Measurements from ENCODE around the gene SLC22A12. TPM values are rescaled to one million over a fixed set of nuclear protein-coding genes. Genes with fewer than 3 reads are reported as not detected.

Gene SLC22A12
- total and polyA plus RNA-seq, 2 experiments from 2014 or later: not detected

DNA sequence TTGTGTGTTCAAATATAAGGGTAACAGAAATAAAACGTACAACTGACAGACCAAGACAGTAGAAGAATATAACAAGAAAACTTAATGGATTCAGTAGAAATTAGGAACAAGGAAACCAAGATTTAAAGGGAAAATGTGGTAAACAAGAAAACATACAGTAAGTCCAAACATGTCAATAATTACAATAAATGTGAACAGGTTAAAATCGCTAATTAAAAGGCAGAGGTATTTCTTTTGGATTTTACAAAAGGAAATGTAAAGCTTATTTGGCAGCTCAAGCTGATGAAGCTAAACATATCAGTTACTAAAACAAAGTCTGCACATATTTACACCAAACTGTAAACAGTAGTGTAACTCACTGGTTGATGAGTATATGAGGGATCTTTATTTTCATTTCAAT, 2.3 kb upstream of the SLC22A12 start:
- peaks cover 19% of the 10 kb centered on the region for H3K27me3 Mint-ChIP-seq (ENCODE audit: insufficient read depth, low read depth, poor library complexity)
- H2AFZ ChIP-seq: no peak overlapping the region
- no peaks in the 10 kb centered on the region for H3K27me3 ChIP-seq (ENCODE audit: insufficient read depth)
- ATAC-seq (no peak), DNase-seq (ENCODE audit: low spot score) (no peak)
- H3K4me3 ChIP-seq: no peak overlapping the region
- 0 out of 2 replicates have a peak, but pooled peaks cover 4% of the 10 kb centered on the region for H3K9me2 ChIP-seq (ENCODE audit: insufficient read depth)
- H4K20me1 ChIP-seq (replicated peaks; ENCODE audit: insufficient read depth): no peaks in the 10 kb centered on the region
- no peaks in the 10 kb centered on the region; the same call in 2 of the 3 replicates for H3K4me1 Mint-ChIP-seq
- no peaks in the 10 kb centered on the region for H3K36me3 Mint-ChIP-seq (ENCODE audit: low read depth)
- no peaks in the 10 kb centered on the region for H3K79me2 ChIP-seq (replicated peaks; ENCODE audit: insufficient read depth)
- no peaks in the 10 kb centered on the region for H3K36me3 ChIP-seq (ENCODE audit: insufficient read depth)
- TF ChIP-seq NANOG (IDR thresholded peaks at IDR 0.05; ENCODE audit: borderline replicate concordance) (no peak), ZNF331 (CRISPR knock-in tag; IDR thresholded peaks at IDR 0.05; ENCODE audit: low read depth) (no peak), EZH2 (IDR thresholded peaks at IDR 0.05; ENCODE audit: low read depth, unreplicated experiment) (no peak), POLR2AphosphoS5 (IDR thresholded peaks at IDR 0.05; ENCODE audit: low read depth) (no peak), EZH2phosphoT487 (IDR thresholded peaks at IDR 0.05; ENCODE audit: unreplicated experiment) (no peak), JUNB (IDR thresholded peaks at IDR 0.05; ENCODE audit: unreplicated experiment) (no peak)
- TF ChIP-seq, protein P1, sequence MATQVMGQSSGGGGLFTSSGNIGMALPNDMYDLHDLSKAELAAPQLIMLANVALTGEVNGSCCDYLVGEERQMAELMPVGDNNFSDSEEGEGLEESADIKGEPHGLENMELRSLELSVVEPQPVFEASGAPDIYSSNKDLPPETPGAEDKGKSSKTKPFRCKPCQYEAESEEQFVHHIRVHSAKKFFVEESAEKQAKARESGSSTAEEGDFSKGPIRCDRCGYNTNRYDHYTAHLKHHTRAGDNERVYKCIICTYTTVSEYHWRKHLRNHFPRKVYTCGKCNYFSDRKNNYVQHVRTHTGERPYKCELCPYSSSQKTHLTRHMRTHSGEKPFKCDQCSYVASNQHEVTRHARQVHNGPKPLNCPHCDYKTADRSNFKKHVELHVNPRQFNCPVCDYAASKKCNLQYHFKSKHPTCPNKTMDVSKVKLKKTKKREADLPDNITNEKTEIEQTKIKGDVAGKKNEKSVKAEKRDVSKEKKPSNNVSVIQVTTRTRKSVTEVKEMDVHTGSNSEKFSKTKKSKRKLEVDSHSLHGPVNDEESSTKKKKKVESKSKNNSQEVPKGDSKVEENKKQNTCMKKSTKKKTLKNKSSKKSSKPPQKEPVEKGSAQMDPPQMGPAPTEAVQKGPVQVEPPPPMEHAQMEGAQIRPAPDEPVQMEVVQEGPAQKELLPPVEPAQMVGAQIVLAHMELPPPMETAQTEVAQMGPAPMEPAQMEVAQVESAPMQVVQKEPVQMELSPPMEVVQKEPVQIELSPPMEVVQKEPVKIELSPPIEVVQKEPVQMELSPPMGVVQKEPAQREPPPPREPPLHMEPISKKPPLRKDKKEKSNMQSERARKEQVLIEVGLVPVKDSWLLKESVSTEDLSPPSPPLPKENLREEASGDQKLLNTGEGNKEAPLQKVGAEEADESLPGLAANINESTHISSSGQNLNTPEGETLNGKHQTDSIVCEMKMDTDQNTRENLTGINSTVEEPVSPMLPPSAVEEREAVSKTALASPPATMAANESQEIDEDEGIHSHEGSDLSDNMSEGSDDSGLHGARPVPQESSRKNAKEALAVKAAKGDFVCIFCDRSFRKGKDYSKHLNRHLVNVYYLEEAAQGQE (IDR thresholded peaks at IDR 0.05; ENCODE audit: unreplicated experiment): no peak
- TF ChIP-seq, protein P2, sequence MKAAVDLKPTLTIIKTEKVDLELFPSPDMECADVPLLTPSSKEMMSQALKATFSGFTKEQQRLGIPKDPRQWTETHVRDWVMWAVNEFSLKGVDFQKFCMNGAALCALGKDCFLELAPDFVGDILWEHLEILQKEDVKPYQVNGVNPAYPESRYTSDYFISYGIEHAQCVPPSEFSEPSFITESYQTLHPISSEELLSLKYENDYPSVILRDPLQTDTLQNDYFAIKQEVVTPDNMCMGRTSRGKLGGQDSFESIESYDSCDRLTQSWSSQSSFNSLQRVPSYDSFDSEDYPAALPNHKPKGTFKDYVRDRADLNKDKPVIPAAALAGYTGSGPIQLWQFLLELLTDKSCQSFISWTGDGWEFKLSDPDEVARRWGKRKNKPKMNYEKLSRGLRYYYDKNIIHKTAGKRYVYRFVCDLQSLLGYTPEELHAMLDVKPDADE (IDR thresholded peaks at IDR 0.05): no peak
- H3K4me1 ChIP-seq (ENCODE audit: insufficient read depth): no peaks in the 10 kb centered on the region
- no peak overlapping the region for H3K4me2 ChIP-seq
- H3K9me3 Mint-ChIP-seq: peaks cover 13% of the 10 kb centered on the region
- no peaks in the 10 kb centered on the region for H3F3A ChIP-seq (replicated peaks; ENCODE audit: low read depth)
- no peak overlapping the region for H3K27ac ChIP-seq (ENCODE audit: low read depth)
- H3K4me3 Mint-ChIP-seq: no peak overlapping the region
- no peak overlapping the region for H3K27ac Mint-ChIP-seq

DNA sequence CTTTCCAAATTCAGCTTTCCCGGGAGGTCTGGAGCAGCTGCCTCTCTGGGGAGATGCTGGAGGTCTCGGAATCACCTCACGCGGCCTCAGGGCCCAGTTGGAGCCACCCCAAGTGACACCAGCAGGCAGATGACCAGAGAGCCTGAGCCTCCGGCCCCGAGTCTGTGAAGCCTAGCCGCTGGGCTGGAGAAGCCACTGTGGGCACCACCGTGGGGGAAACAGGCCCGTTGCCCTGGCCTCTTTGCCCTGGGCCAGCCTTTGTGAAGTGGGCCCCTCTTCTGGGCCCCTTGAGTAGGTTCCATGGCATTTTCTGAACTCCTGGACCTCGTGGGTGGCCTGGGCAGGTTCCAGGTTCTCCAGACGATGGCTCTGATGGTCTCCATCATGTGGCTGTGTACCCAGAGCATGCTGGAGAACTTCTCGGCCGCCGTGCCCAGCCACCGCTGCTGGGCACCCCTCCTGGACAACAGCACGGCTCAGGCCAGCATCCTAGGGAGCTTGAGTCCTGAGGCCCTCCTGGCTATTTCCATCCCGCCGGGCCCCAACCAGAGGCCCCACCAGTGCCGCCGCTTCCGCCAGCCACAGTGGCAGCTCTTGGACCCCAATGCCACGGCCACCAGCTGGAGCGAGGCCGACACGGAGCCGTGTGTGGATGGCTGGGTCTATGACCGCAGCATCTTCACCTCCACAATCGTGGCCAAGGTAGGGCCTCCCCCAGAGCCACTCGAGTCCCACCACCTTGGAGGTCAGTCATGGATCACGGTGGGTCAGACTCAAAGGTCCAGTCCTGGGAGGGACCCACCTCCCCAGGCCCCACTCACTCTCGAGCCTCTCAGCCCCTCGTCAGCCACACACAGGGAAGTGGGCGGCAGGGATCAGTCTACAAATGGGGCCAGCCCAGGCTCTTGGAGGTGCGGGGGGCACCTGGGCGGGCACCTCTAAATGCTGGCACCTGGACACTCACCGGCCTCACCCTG, 525 bp downstream of the SLC22A12 start:
- Histone ChIP-seq H3K79me2 (replicated peaks; ENCODE audit: insufficient read depth) (no peaks in the 10 kb centered on the region), H2AFZ (no peak overlapping the region; the same call in 1 of the 2 replicates), H3F3A (replicated peaks; ENCODE audit: low read depth) (no peaks in the 10 kb centered on the region), H3K4me3 (no peak overlapping the region), H3K36me3 (ENCODE audit: insufficient read depth) (no peaks in the 10 kb centered on the region), H3K27ac (ENCODE audit: low read depth) (no peak overlapping the region), H3K4me1 (ENCODE audit: insufficient read depth) (no peaks in the 10 kb centered on the region), H3K4me2 (no peak overlapping the region), H4K20me1 (replicated peaks; ENCODE audit: insufficient read depth) (no peaks in the 10 kb centered on the region), H3K27me3 (ENCODE audit: insufficient read depth) (no peaks in the 10 kb centered on the region), H3K9me2 (ENCODE audit: insufficient read depth) (0 out of 2 replicates have a peak, but pooled peaks cover 8% of the 10 kb centered on the region)
- no peak for TF ChIP-seq ZNF114 (CRISPR knock-in tag; IDR thresholded peaks at IDR 0.05)
- TF ChIP-seq NANOG (IDR thresholded peaks at IDR 0.05; ENCODE audit: borderline replicate concordance): no peak
- TF ChIP-seq, protein P1 (IDR thresholded peaks at IDR 0.05; ENCODE audit: unreplicated experiment): no peak
- no peak for TF ChIP-seq POLR2AphosphoS5 (IDR thresholded peaks at IDR 0.05; ENCODE audit: low read depth)
- TF ChIP-seq CREB1 (CRISPR knock-in tag; IDR thresholded peaks at IDR 0.05; ENCODE audit: low read depth): no peak
- no peak for DNase-seq (ENCODE audit: low spot score)
- no peak overlapping the region for H3K4me3 Mint-ChIP-seq
- H3K4me1 Mint-ChIP-seq: no peaks in the 10 kb centered on the region
- H3K27me3 Mint-ChIP-seq (ENCODE audit: insufficient read depth, low read depth, poor library complexity): peaks cover 11% of the 10 kb centered on the region
- H3K9me3 Mint-ChIP-seq: peaks cover 13% of the 10 kb centered on the region
- H3K36me3 Mint-ChIP-seq (ENCODE audit: low read depth): no peaks in the 10 kb centered on the region
- ATAC-seq: no peak
- H3K27ac Mint-ChIP-seq: no peak overlapping the region
